Stimulated activated naive CD8-positive, alpha-beta T cell treated with anti-CD3 and anti-CD28 coated beads, Interleukin-15, Interleukin-2, amounts not matched to agents 100 ng/mL and 50 ng/mL, for 24 hours (primary cell): ENCODE data around the gene TCHP.
"Not testable (repeated sequence)": the region's sequence is repeated elsewhere in the genome, so short reads cannot be mapped to it uniquely, and the experiment has no call there.

Experiments used
- H3K27ac Mint-ChIP-seq: one replicate; pipeline ENCODE4 v1.8.0; 2021; ENCODE audit warnings: mild to moderate bottlenecking, mixed read lengths
- H3K27me3 Mint-ChIP-seq: one replicate; pipeline ENCODE4 v1.8.0; 2021; ENCODE audit warnings: mixed read lengths
- H3K36me3 Mint-ChIP-seq: one replicate; pipeline ENCODE4 v1.8.0; 2021; ENCODE audit warnings: low read depth, mixed read lengths
- H3K4me1 Mint-ChIP-seq: one replicate; pipeline ENCODE4 v1.8.0; 2021; ENCODE audit warnings: low read depth, mixed read lengths
- H3K4me3 Mint-ChIP-seq: one replicate; pipeline ENCODE4 v1.8.0; 2021; ENCODE audit warnings: mild to moderate bottlenecking, mixed read lengths
- H3K9me3 Mint-ChIP-seq: one replicate; pipeline ENCODE4 v1.8.0; 2021; ENCODE audit warnings: mixed read lengths

Gene TCHP

GRCh38 chr12:109899783-109900751, at the start of gene TCHP:
Gene TCHP, plus strand, starts transcription at chr12:109900274. Its CDS starts 2,753 bp downstream, at chr12:109903027.
- Mint-ChIP-seq H3K4me1 (peaks cover 30% of the 10 kb centered on the region), H3K36me3 (peaks cover 19% of the 10 kb centered on the region), H3K27ac (peak within 1 kb of the TSS; percentile 97), H3K9me3 (no peaks in the 10 kb centered on the region), H3K27me3 (no peaks in the 10 kb centered on the region), H3K4me3 (peak within 1 kb of the TSS; percentile 94)

DNA sequence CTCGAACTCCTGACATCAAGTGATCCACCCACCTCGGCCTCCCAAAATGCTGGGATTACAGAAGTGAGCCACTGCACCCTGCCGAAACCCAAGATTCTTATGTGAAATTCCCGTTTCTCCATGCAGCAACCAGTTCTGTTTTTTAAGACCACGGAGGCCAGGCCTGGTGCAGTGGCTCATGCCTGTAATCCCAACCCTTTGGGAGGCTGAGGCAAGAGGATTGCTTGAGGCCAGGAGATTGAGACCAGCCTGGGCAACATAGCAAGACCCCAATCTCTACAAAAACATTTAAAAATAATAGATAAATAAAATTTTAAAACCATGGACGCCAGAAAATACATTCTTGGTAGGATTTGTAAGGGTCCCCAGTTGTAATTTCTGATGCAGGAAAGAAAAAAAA, 49.6 kb upstream of the TCHP start:
- not testable (repeated sequence) for H3K27ac Mint-ChIP-seq, H3K36me3 Mint-ChIP-seq, H3K4me3 Mint-ChIP-seq, H3K4me1 Mint-ChIP-seq, H3K27me3 Mint-ChIP-seq, H3K9me3 Mint-ChIP-seq

DNA sequence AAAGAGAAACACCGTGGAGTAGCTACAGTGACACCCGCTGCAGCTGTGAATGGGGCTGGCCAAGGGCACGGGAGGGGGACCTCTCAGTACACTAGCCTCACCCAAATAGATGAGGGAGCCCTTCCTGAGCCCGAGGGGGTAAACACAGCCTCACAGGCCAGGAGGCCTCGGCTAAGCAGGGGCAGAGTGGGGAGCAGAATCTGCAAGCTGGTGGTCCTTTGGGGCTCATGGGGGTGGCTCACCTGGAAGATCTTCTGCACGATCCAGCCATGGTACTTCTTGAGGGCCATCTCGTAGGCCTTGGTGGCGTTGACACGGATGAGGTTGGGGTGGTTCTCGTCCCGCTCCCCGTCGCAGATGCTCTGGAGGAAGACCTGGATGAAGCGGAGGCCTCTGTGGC, 44.7 kb upstream of the TCHP start:
- Mint-ChIP-seq H3K4me1 (no peaks in the 10 kb centered on the region), H3K4me3 (no peak overlapping the region), H3K27ac (no peak overlapping the region), H3K36me3 (peaks cover 9% of the 10 kb centered on the region), H3K9me3 (no peaks in the 10 kb centered on the region), H3K27me3 (no peaks in the 10 kb centered on the region)

DNA sequence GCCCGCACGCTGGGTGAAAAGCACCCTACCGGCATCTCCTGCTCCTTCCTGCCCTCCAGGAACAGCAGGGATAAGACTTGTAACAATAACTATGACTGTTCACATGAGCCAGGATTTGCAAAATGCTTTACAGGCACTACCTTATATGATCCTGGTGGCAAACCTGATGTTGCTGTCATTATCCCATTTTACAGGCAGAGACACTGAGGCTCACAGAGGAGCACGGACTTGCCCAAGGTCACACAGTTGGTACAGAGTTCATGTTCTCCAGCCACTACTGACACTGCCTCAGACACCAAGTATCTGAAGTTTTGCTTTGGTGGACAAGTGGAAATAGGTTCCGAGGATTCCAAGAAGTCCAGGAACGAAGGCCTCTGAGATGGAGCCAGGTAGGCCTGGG, 42.4 kb upstream of the TCHP start:
- Mint-ChIP-seq H3K36me3 (peaks cover 5% of the 10 kb centered on the region), H3K4me3 (no peak overlapping the region), H3K27me3 (no peaks in the 10 kb centered on the region), H3K4me1 (no peaks in the 10 kb centered on the region), H3K27ac (no peak overlapping the region), H3K9me3 (no peaks in the 10 kb centered on the region)

DNA sequence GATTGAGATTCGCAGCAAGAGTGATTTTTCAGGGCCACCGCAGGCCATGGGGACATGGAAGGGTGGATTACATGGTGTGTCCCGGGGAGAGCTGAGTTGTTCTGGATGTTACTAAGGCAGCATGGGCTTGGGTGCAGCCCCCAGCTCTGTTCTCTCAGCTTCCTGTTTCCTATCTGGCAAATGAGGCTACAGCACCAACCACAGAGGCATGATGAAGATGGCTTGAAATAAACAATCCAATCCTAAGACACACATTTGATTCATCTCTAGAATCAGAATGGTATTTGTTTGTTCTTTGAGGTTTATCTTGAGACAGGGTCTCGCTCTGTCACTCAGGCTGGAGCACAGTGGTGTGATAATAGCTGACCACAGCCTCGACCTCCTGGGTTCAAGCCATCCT, 41.3 kb upstream of the TCHP start:
- peak overlapping the region; percentile 8 for H3K27ac Mint-ChIP-seq
- no peaks in the 10 kb centered on the region for H3K27me3 Mint-ChIP-seq
- no peaks in the 10 kb centered on the region for H3K9me3 Mint-ChIP-seq
- H3K4me1 Mint-ChIP-seq, result no peaks in the 10 kb centered on the region
- no peak overlapping the region for H3K4me3 Mint-ChIP-seq
- H3K36me3 Mint-ChIP-seq, result peaks cover 5% of the 10 kb centered on the region

GRCh38 chr12:109860977-109861376, 39.1 kb upstream of the TCHP start:
- Mint-ChIP-seq H3K9me3 (no peaks in the 10 kb centered on the region), H3K4me3 (no peak overlapping the region), H3K27me3 (no peaks in the 10 kb centered on the region), H3K36me3 (peaks cover 5% of the 10 kb centered on the region), H3K27ac (no peak overlapping the region), H3K4me1 (peaks cover 6% of the 10 kb centered on the region)

DNA sequence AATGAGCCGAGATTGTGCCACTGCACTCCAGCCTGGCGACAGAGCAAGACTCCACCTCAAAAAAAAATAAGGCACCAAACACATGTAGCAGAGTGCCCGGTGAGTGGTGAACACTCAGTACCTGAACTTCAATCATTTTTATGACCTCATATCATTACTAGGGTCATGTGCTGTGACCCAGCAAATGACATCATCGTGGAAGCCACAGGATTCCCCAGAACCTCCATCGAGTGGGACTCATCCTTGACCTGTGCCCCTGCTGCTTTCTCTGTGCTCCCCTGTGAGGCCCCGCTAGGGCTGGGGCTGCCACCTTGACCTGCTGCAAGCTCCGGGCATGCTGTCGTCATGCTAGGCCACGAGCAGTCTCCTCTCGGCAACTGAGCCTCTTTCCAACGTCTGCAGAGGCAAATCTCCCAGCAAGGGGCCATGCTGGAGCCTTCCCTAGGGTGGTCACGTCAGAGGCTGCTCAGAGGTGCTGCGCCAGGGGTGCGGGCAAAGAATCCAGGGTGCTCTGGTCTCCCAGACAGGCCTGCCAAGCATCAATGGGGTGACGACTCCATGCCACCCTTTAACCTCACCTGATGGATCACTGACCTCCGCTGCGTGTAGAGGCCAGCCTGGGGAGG, 38.3 kb upstream of the TCHP start:
- no peaks in the 10 kb centered on the region for H3K27me3 Mint-ChIP-seq
- H3K36me3 Mint-ChIP-seq, result peaks cover 5% of the 10 kb centered on the region
- H3K4me3 Mint-ChIP-seq, result no peak overlapping the region
- H3K9me3 Mint-ChIP-seq, result no peaks in the 10 kb centered on the region
- peaks cover 6% of the 10 kb centered on the region for H3K4me1 Mint-ChIP-seq
- no peak overlapping the region for H3K27ac Mint-ChIP-seq

- not testable (repeated sequence) for H3K27ac Mint-ChIP-seq, H3K36me3 Mint-ChIP-seq
These were observed 37.6 kb upstream of the TCHP start for GRCh38 chr12:109862491-109862890.

GRCh38 chr12:109863847-109864712, 36.0 kb upstream of the TCHP start:
- no peak overlapping the region for H3K27ac Mint-ChIP-seq
- H3K36me3 Mint-ChIP-seq, result peaks cover 6% of the 10 kb centered on the region
- peaks cover 12% of the 10 kb centered on the region for H3K4me1 Mint-ChIP-seq
- H3K9me3 Mint-ChIP-seq, result no peaks in the 10 kb centered on the region
- H3K27me3 Mint-ChIP-seq, result no peaks in the 10 kb centered on the region
- no peak overlapping the region for H3K4me3 Mint-ChIP-seq

More at GRCh38 chr12:109862491-109862890, 37.6 kb upstream of the TCHP start:
- not testable (repeated sequence) for H3K4me3 Mint-ChIP-seq, H3K4me1 Mint-ChIP-seq, H3K9me3 Mint-ChIP-seq, H3K27me3 Mint-ChIP-seq

DNA sequence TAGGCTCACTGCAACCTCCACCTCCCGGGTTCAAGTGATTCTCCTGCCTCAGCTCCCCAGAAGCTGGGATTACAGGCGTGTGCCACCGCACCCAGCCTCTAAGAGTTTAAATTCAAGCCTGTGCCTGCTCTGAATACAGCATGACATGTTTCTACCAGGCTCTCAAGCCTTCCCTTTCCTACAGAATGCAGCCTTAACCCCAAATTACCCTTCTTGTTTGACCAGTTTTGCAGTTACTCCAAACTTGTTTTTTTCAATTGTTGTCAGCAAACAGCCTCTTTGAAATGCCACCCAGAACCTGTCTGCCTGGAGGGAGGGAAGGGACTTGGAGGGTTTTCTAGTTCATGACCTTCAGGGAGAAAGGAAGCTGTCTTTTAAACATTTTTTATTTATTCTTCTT, 35.2 kb upstream of the TCHP start:
- Mint-ChIP-seq H3K36me3 (peaks cover 6% of the 10 kb centered on the region), H3K4me1 (peaks cover 12% of the 10 kb centered on the region), H3K27ac (peak overlapping the region; percentile 36), H3K9me3 (no peaks in the 10 kb centered on the region), H3K27me3 (no peaks in the 10 kb centered on the region), H3K4me3 (no peak overlapping the region)

- H3K4me1 Mint-ChIP-seq, result peaks cover 23% of the 10 kb centered on the region
- H3K27ac Mint-ChIP-seq, result no peak overlapping the region
- no peaks in the 10 kb centered on the region for H3K9me3 Mint-ChIP-seq
- H3K27me3 Mint-ChIP-seq, result no peaks in the 10 kb centered on the region
- no peak overlapping the region for H3K4me3 Mint-ChIP-seq
- H3K36me3 Mint-ChIP-seq, result peaks cover 13% of the 10 kb centered on the region
These were observed 31.7 kb upstream of the TCHP start for GRCh38 chr12:109868182-109869051.

DNA sequence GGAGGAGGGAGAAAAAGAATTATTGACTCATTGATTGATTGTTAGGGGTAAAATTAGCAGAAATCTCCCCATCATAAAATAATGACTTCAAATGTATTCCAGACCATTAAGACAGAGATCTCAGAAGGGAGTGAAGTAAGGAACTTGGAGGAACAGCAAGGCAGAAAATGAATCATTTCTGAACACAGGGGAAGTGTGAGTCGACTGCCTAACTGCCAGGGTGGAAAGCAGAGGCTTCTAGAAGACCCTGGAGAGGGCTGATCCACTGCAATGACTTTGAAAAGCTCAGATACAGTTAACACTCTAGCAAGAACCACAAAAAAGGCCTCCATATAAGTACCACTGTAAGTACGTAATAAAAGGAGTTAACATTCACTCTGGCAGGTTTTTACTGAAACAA, 29.4 kb upstream of the TCHP start:
- H3K27me3 Mint-ChIP-seq, result no peaks in the 10 kb centered on the region
- H3K4me1 Mint-ChIP-seq, result peaks cover 27% of the 10 kb centered on the region
- no peak overlapping the region for H3K4me3 Mint-ChIP-seq
- H3K27ac Mint-ChIP-seq, result peak overlapping the region; percentile 10
- H3K36me3 Mint-ChIP-seq, result peaks cover 13% of the 10 kb centered on the region
- no peaks in the 10 kb centered on the region for H3K9me3 Mint-ChIP-seq

GRCh38 chr12:109871668-109872314, 28.3 kb upstream of the TCHP start:
- Mint-ChIP-seq H3K9me3 (no peaks in the 10 kb centered on the region), H3K27me3 (no peaks in the 10 kb centered on the region), H3K4me1 (peaks cover 35% of the 10 kb centered on the region), H3K27ac (no peak overlapping the region), H3K36me3 (peaks cover 13% of the 10 kb centered on the region), H3K4me3 (no peak overlapping the region)

DNA sequence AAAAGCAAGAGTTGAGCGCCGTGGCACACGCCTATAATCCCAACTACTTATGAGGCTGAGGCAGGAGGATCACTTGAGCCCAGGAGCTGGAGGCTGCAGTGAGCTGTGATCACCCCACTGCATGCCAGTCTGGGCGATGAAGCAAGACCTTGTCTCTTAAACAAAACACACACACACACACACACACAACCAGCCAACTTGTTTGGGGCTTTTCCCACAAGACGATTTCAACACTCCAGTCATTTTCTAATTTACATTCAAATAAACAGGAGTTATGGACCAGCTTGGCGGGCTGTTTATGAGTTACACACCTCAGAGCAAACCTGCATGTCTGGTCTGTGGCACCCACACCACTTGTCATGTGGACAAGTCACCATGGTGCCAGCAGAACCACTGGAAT, 26.4 kb upstream of the TCHP start:
- H3K4me3 Mint-ChIP-seq, result no peak overlapping the region
- H3K9me3 Mint-ChIP-seq, result no peaks in the 10 kb centered on the region
- no peak overlapping the region for H3K27ac Mint-ChIP-seq
- H3K36me3 Mint-ChIP-seq, result peaks cover 8% of the 10 kb centered on the region
- H3K27me3 Mint-ChIP-seq, result no peaks in the 10 kb centered on the region
- peaks cover 38% of the 10 kb centered on the region for H3K4me1 Mint-ChIP-seq
